ENCODE measurements around the gene SPDYE5. TPM values are rescaled to one million over a fixed set of nuclear protein-coding genes. Genes with fewer than 3 reads are reported as not detected.
"Not testable (repeated sequence)": the region's sequence is repeated elsewhere in the genome, so short reads cannot be mapped to it uniquely, and the experiment has no call there.

Gene SPDYE5, protein sequence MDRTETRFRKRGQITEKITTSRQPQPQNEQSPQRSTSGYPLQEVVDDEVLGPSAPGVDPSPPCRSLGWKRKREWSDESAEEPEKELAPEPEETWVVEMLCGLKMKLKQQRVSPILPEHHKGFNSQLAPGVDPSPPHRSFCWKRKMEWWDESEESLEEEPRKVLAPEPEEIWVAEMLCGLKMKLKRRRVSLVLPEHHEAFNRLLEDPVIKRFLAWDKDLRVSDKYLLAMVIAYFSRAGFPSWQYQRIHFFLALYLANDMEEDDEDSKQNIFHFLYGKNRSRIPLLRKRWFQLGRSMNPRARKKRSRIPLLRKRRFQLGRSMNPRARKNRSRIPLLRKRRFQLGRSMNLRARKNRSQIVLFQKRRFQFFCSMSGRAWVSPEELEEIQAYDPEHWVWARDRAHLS
- total RNA-seq (2014; rRNA removed; shearing (Covaris generic)) (0.28 TPM in 1 of 2 replicates, not detected in the other), total RNA-seq (2022) (not detected in 2 replicates), Bru-seq, nascent RNA (not detected), BruChase-seq, experiment 1, labeled RNA remaining after a 6-hour chase (percentile 13 among the genes with signal in this experiment), BruChase-seq, experiment 2, labeled RNA remaining after a 2-hour chase (percentile 13 among the genes with signal in this experiment)
- long read RNA-seq, partial matches to known transcripts = 0 of 29 reads
- long read RNA-seq, other reads (novel, unspliced or antisense) = 29 of 29 reads

DNA sequence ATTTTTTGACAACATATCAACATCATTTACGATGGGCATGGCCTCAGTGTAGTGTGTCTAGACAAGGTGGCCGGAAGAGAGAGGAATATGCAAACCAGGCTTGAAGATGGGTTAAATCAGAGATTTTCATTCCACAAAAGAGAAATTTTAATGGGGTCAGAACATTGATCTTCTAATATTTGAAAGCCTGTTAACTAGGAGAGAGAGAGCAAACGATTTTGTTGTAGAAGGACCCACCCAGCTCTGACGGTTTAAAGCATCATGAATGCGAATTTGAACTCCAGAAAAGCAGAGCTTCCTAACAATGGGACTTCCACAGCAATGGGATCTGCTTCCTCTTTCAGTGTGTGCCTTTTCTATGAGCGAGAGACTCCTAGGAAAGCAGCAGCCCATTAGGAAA, at the start of gene SPDYE5:
SPDYE5 (plus strand) TSS at position 301 of the 400 bp plus-strand sequence. CDS start 1,728 bp downstream, outside the sequence.
- CTCF ChIA-PET (ENCODE audit: unreplicated experiment); H4K20me1 ChIP-seq (ENCODE audit: insufficient read depth, low read length); BruUV-seq (replicated peaks); H3K27ac ChIP-seq (ENCODE audit: low read depth, low read length, poor library complexity, severe bottlenecking); DNase-seq (ENCODE audit: low spot score); H3K9me3 ChIP-seq (ENCODE audit: low read length); intact Hi-C loops (cut with micrococcal nuclease; ENCODE audit: unreplicated experiment); H2AFZ ChIP-seq (ENCODE audit: low read length); H3K79me2 ChIP-seq (ENCODE audit: insufficient read depth, low read depth, low read length); H3K36me3 ChIP-seq (ENCODE audit: insufficient read depth, low read length); H3K4me2 ChIP-seq (ENCODE audit: low read length); H3K4me3 ChIP-seq (ENCODE audit: low read depth, low read length, poor library complexity, severe bottlenecking); H3K9me2 ChIP-seq (ENCODE audit: insufficient read depth, low read length); H3K4me1 ChIP-seq (ENCODE audit: insufficient read depth, low read length, poor library complexity, severe bottlenecking); POLR2A ChIA-PET: not testable (repeated sequence)

DNA sequence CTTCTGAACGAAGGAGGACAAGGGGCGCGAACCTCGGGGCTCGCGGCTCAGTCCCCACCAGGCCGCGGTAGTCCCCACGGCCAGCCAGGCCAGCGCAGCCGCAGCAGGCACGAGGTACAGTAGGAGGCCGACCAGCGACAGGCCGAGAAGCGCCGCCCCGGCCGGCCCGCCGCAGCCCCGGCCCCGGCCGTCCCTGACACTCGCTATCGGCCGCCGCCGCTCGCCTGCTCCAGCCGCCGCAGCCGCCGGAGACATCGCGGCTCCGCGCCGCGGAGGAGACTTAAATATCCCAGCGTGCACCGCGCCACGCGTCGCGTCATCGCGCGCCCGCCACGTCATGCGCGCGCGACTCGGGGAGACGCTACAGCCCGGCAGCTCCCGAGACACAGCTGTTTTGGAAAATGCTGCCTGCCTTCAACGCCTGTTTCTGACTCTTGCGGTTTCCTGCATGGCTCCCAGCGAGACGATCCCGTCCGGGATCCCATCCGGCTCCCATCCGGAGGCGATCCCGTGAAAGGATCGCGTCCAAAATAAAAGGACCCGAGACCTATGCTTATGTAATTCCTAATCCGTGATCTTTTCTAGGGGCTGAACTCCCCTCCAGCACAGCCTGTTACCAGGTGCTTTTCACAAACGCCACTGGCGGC, 49.5 kb upstream of the SPDYE5 start:
- Histone ChIP-seq H3K4me3 (ENCODE audit: low read depth, low read length, poor library complexity, severe bottlenecking) (peak overlapping the region; percentile 70), H2AFZ (ENCODE audit: low read length) (0 out of 2 replicates have a peak overlapping the region, but pooled peaks have one; percentile 19), H3K36me3 (ENCODE audit: insufficient read depth, low read length) (peaks cover 36% of the 10 kb centered on the region), H3K4me2 (ENCODE audit: low read length) (peak overlapping the region; percentile 71)
- H3K9me2 ChIP-seq (ENCODE audit: insufficient read depth, low read length); BruUV-seq (replicated peaks); H4K20me1 ChIP-seq (ENCODE audit: insufficient read depth, low read length); POLR2A ChIA-PET; H3K4me1 ChIP-seq (ENCODE audit: insufficient read depth, low read length, poor library complexity, severe bottlenecking); H3K79me2 ChIP-seq (ENCODE audit: insufficient read depth, low read depth, low read length); H3K9me3 ChIP-seq (ENCODE audit: low read length); H3K27ac ChIP-seq (ENCODE audit: low read depth, low read length, poor library complexity, severe bottlenecking); CTCF ChIA-PET (ENCODE audit: unreplicated experiment); intact Hi-C loops (cut with micrococcal nuclease; ENCODE audit: unreplicated experiment); DNase-seq (ENCODE audit: low spot score): not testable (repeated sequence)

DNA sequence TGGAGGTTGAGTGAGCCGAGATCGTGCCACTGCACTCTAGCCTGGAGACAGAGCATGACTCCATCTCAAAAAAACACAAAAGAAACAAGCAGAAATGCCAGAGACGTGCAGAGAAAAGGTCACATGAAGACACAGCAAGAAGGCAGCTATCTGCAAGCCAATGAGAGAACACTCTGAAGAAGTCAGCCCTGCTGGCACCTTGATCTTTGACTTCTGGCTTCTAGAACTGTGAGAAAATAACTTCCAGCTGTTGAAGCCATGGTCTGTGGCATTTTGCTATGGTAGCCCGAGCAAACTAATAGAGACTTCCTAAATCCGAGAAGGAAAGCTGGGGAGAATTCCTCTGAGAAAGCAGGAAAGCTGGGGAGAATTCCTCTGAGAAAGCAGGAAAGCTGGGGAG, 42.2 kb upstream of the SPDYE5 start:
- H3K9me2 ChIP-seq (ENCODE audit: insufficient read depth, low read length); CTCF ChIA-PET (ENCODE audit: unreplicated experiment); H3K36me3 ChIP-seq (ENCODE audit: insufficient read depth, low read length); H4K20me1 ChIP-seq (ENCODE audit: insufficient read depth, low read length); intact Hi-C loops (cut with micrococcal nuclease; ENCODE audit: unreplicated experiment); BruUV-seq (replicated peaks); H3K4me1 ChIP-seq (ENCODE audit: insufficient read depth, low read length, poor library complexity, severe bottlenecking); DNase-seq (ENCODE audit: low spot score); H2AFZ ChIP-seq (ENCODE audit: low read length); H3K4me2 ChIP-seq (ENCODE audit: low read length); POLR2A ChIA-PET; H3K27ac ChIP-seq (ENCODE audit: low read depth, low read length, poor library complexity, severe bottlenecking); H3K9me3 ChIP-seq (ENCODE audit: low read length); H3K4me3 ChIP-seq (ENCODE audit: low read depth, low read length, poor library complexity, severe bottlenecking); H3K79me2 ChIP-seq (ENCODE audit: insufficient read depth, low read depth, low read length): not testable (repeated sequence)

DNA sequence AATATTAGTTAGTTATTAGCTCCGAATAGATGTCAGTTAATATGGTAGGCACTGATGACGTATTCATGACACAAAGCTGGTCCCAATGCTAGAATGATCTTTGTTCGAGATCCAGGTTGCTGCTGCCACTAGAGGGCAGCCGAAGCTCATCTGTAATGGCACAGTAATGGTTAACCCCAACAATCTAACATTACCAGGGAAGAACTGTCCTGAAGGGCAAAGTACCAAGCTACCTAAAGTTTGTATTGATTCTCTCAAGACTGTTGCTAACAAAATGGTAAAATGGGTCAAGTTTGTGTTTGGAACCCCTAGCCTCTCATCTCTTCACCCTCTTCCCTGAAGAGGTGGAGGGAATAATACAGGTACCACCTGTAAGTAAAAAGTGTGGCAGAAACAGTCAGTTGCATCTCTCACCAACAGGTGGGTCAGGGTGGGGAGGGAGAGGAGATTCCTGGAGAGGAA, 39.6 kb upstream of the SPDYE5 start:
- intact Hi-C loops (cut with micrococcal nuclease; ENCODE audit: unreplicated experiment); H3K9me2 ChIP-seq (ENCODE audit: insufficient read depth, low read length); H3K27ac ChIP-seq (ENCODE audit: low read depth, low read length, poor library complexity, severe bottlenecking); H3K4me3 ChIP-seq (ENCODE audit: low read depth, low read length, poor library complexity, severe bottlenecking); H3K79me2 ChIP-seq (ENCODE audit: insufficient read depth, low read depth, low read length); H3K9me3 ChIP-seq (ENCODE audit: low read length); BruUV-seq (replicated peaks); POLR2A ChIA-PET; H4K20me1 ChIP-seq (ENCODE audit: insufficient read depth, low read length); DNase-seq (ENCODE audit: low spot score); H3K4me2 ChIP-seq (ENCODE audit: low read length); H3K36me3 ChIP-seq (ENCODE audit: insufficient read depth, low read length); H2AFZ ChIP-seq (ENCODE audit: low read length); CTCF ChIA-PET (ENCODE audit: unreplicated experiment); H3K4me1 ChIP-seq (ENCODE audit: insufficient read depth, low read length, poor library complexity, severe bottlenecking): not testable (repeated sequence)
- TF ChIP-seq, protein P1, sequence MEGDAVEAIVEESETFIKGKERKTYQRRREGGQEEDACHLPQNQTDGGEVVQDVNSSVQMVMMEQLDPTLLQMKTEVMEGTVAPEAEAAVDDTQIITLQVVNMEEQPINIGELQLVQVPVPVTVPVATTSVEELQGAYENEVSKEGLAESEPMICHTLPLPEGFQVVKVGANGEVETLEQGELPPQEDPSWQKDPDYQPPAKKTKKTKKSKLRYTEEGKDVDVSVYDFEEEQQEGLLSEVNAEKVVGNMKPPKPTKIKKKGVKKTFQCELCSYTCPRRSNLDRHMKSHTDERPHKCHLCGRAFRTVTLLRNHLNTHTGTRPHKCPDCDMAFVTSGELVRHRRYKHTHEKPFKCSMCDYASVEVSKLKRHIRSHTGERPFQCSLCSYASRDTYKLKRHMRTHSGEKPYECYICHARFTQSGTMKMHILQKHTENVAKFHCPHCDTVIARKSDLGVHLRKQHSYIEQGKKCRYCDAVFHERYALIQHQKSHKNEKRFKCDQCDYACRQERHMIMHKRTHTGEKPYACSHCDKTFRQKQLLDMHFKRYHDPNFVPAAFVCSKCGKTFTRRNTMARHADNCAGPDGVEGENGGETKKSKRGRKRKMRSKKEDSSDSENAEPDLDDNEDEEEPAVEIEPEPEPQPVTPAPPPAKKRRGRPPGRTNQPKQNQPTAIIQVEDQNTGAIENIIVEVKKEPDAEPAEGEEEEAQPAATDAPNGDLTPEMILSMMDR (conservative IDR thresholded peaks at IDR 0.05; ENCODE audit: low read length) = peak; percentile 70

DNA sequence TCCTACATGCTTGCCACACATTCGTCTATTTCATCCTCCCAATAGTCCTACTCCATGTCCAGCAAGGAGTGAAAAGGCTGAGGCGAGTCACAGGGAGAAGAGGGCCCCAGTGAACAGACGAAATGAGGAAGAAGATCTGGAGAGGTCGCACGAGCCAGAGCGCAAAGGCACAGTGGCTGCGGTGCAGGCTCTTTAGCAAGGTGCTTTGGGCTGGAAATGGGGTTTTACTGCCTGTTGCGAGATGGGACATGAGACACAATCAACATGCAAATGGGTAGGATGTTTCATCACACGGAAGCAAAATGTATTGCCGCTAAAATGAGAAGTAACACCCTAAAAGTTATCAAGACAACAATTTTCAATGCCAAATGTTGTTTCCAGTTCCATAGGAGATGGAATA, 35.7 kb upstream of the SPDYE5 start:
- H3K9me3 ChIP-seq (ENCODE audit: low read length); H4K20me1 ChIP-seq (ENCODE audit: insufficient read depth, low read length); H3K4me1 ChIP-seq (ENCODE audit: insufficient read depth, low read length, poor library complexity, severe bottlenecking); H3K4me2 ChIP-seq (ENCODE audit: low read length); H3K4me3 ChIP-seq (ENCODE audit: low read depth, low read length, poor library complexity, severe bottlenecking); H3K27ac ChIP-seq (ENCODE audit: low read depth, low read length, poor library complexity, severe bottlenecking); BruUV-seq (replicated peaks); H2AFZ ChIP-seq (ENCODE audit: low read length); H3K36me3 ChIP-seq (ENCODE audit: insufficient read depth, low read length); H3K9me2 ChIP-seq (ENCODE audit: insufficient read depth, low read length); intact Hi-C loops (cut with micrococcal nuclease; ENCODE audit: unreplicated experiment); H3K79me2 ChIP-seq (ENCODE audit: insufficient read depth, low read depth, low read length); CTCF ChIA-PET (ENCODE audit: unreplicated experiment); DNase-seq (ENCODE audit: low spot score); POLR2A ChIA-PET: not testable (repeated sequence)

All from OCI-LY7 (cell line).